Globus pallidus (tissue), 1 donor: ENCODE data around the gene RECQL.
"Not testable (repeated sequence)": the region's sequence is repeated elsewhere in the genome, so short reads cannot be mapped to it uniquely, and the experiment has no call there.

Experiments used
- DNase-seq: peaks from one replicate; pipeline ENCODE4 v3.0.0-alpha.2; 2015; ENCODE audit warnings: low spot score

The RECQL gene

DNA sequence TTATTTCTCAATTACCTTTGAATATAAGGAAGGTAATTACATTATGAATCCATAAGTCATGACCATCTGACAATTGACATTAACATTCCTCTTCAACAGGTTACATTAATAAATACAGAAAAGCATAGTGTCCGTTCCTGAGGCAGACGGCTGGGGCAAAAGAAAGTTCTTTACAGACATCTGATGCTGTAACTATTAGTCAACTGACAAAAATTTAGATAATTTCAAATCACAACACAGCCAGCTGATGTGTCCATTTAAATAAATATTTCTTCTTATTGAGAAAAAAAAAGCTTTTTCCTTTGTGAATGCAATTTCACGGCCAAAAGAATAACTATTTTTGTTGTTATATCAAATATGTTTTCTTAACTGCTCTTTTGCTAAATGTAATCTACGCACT is 73.2 kb downstream of the RECQL start:
- no peak for DNase-seq

DNA sequence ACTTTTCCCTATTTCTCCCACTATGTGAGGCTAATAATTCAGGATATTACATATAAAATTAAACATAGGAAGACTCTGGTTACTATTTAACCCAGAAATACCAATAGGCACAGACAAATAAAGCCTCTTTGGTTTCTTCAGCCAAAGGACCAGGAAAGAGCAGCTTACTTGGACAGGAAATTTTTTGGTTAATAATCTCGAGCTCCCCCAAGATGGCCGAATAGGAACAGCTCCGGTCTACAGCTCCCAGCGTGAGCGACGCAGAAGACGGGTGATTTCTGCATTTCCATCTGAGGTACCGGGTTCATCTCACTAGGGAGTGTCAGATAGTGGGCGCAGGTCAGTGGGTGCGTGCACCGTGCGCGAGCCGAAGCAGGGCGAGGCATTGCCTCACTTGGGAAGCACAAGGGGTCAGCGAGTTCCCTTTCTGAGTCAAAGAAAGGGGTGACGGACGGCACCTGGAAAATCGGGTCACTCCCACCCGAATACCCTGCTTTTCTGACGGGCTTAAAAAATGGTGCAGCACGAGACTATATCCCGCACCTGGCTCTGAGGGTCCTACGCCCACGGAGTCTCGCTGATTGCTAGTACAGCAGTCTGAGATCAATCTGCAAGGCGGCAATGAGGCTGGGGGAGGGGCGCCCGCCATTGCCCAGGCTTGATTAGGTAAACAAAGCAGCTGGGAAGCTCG is 82.3 kb downstream of the RECQL start:
- DNase-seq, result not testable (repeated sequence)
